K562 (cell line): ENCODE measurements around the gene CLEC4F. TPM values are rescaled to one million over a fixed set of nuclear protein-coding genes. Genes with fewer than 3 reads are reported as not detected.
A peak's percentile ranks its signal among the peaks of the same experiment; 100 is the strongest.
"Not testable (repeated sequence)": the region's sequence is repeated elsewhere in the genome, so short reads cannot be mapped to it uniquely, and the experiment has no call there.

Experiments
- ATAC-seq: fragments of 200-7000 bp; cut with Tn5 transposase; 3 replicates; pipeline ENCODE4 v1.9.1; 2020; ENCODE audit warnings: moderate library complexity
- BruUV-seq: library from RNA; stranded (reverse); fragments of 400-500 nt; replicated peaks from 2 replicates; lab custom pipeline; 2021; lab: Mats Ljungman, UMichigan
- CTCF ChIA-PET: fragments of 300-600 bp; formaldehyde crosslinking; extraction: SDS; loops from one replicate; lab custom pipeline; 2021; ENCODE audit warnings: low intra/inter-chr PET ratio; lab: Yijun Ruan, JAX
- POLR2A ChIA-PET: fragments of 300-600, 350-650 bp; sonication (Branson Sonifier 250); formaldehyde crosslinking; extraction: SDS; loops from one replicate; lab custom pipeline; 2021; ENCODE audit warnings: antibody characterized with exemption, inconsistent platforms; lab: Yijun Ruan, JAX
- DNase-seq, 4 experiments: peaks; one replicate each; pipeline versions ENCODE4 v3.0.0 to v3.0.0-alpha.2; 2011 to 2018; ENCODE audit warnings: low spot score in 3 of 4, mixed read lengths in 3 of 4; ENCODE audit errors: extremely low read depth in 1 of 4
- FAIRE-seq: peaks from 2 replicates; lab custom pipeline; 2011; peaks lifted over from hg19 to GRCh38; lab: Jason Lieb, UNC
- H2AFZ ChIP-seq: 2 replicates; pipeline ENCODE4 v1.6.0; 2011; ENCODE audit warnings: low read depth, low read length, control low read depth, inconsistent platforms
- H3K27ac ChIP-seq: fragments of 200-600 bp; 3 replicates; pipeline ENCODE4 v1.8.0; 2011; ENCODE audit warnings: low read depth, mild to moderate bottlenecking, control low read depth, inconsistent platforms, low read length, moderate library complexity, mixed read lengths; ENCODE audit errors: extremely low read depth
- H3K27me3 ChIP-seq, 2 experiments: fragments of 300-600 bp in 1 of 2; 2 replicates in 1 of 2; 3 replicates in 1 of 2; pipeline versions ENCODE4 v1.6.0 to v1.8.0; 2011; ENCODE audit warnings: inconsistent platforms in 2 of 2, low read length in 2 of 2, mild to moderate bottlenecking in 1 of 2, mixed read lengths in 1 of 2, moderate library complexity in 1 of 2; ENCODE audit not compliant: control insufficient read depth in 2 of 2, insufficient read depth in 2 of 2
- H3K36me3 ChIP-seq: fragments of 300-600 bp; 3 replicates; pipeline ENCODE4 v1.8.0; 2011; ENCODE audit warnings: mild to moderate bottlenecking, low read length, inconsistent platforms; ENCODE audit not compliant: control insufficient read depth, insufficient read depth
- H3K4me1 ChIP-seq, 2 experiments: fragments of 200-600 bp in 1 of 2; replicated peaks in 1 of 2; 2 replicates in 1 of 2; 3 replicates in 1 of 2; pipeline versions ENCODE4 v1.5.1 to v1.8.0; 2011; ENCODE audit warnings: inconsistent platforms in 2 of 2, low read length in 2 of 2, mild to moderate bottlenecking in 1 of 2, mixed read lengths in 1 of 2, moderate library complexity in 1 of 2; ENCODE audit not compliant: control insufficient read depth in 2 of 2, insufficient read depth in 2 of 2
- H3K4me2 ChIP-seq: 2 replicates; pipeline ENCODE4 v1.6.1; 2011; ENCODE audit warnings: low read length, control low read depth, inconsistent platforms, mixed read lengths; ENCODE audit not compliant: insufficient read depth
- H3K4me3 ChIP-seq: fragments of 200-600 bp; sonication (generic), shearing (Covaris generic); 2 replicates; pipeline ENCODE4 v1.5.1; 2016; ENCODE audit warnings: control low read depth, inconsistent platforms
- H3K79me2 ChIP-seq: fragments of 200-600 bp; 3 replicates; pipeline ENCODE4 v1.8.0; 2011; ENCODE audit warnings: low read length, inconsistent platforms; ENCODE audit not compliant: control insufficient read depth, insufficient read depth
- H3K9ac ChIP-seq, 2 experiments: 2 replicates each; pipeline versions ENCODE4 v1.6.0 to v1.6.1; 2011; ENCODE audit warnings: low read depth in 2 of 2, low read length in 2 of 2, control low read depth in 1 of 2, inconsistent platforms in 1 of 2, mild to moderate bottlenecking in 1 of 2, mixed read lengths in 1 of 2; ENCODE audit not compliant: insufficient read depth in 1 of 2
- H3K9me1 ChIP-seq: one replicate; pipeline ENCODE4 v1.6.0; 2011; ENCODE audit warnings: inconsistent platforms, mild to moderate bottlenecking, low read length, moderate library complexity; ENCODE audit not compliant: control insufficient read depth, insufficient read depth
- H3K9me3 ChIP-seq: replicated peaks from 2 replicates; pipeline ENCODE4 v1.5.1; 2011; ENCODE audit warnings: low read depth, low read length, inconsistent platforms; ENCODE audit not compliant: control insufficient read depth, insufficient read depth
- H4K20me1 ChIP-seq: replicated peaks from 2 replicates; pipeline ENCODE4 v1.6.1; 2011; ENCODE audit warnings: low read length, inconsistent platforms, mixed read lengths; ENCODE audit not compliant: control insufficient read depth, insufficient read depth
- ETV5 ChIP-seq: sonication (generic); formaldehyde crosslinking; IDR thresholded peaks from 2 replicates; pipeline ENCODE4 v1.4.0; 2020; ENCODE audit warnings: low read depth, mild to moderate bottlenecking, missing genetic modification reagents
- GABPA ChIP-seq: fragments of 200-800 bp; sonication (Bioruptor generic); conservative IDR thresholded peaks from 2 replicates; pipeline ENCODE4 v1.6.1; 2016; ENCODE audit warnings: low read depth, missing genetic modification characterization, missing compliant biosample characterization
- ZNF707 ChIP-seq: fragments of 250-450 bp; sonication (Bioruptor Pico); conservative IDR thresholded peaks from 2 replicates; pipeline ENCODE4 v1.8.0; 2022; ENCODE audit warnings: inconsistent platforms, mild to moderate bottlenecking, moderate library complexity
- WGBS: fragments of 100-300 bp; shearing (Covaris generic); methylation state at CpG from one replicate; pipeline ENCODE4 v1.1.6; 2016; ENCODE audit warnings: low coverage, mixed read lengths; ENCODE audit not compliant: insufficient coverage; ENCODE audit errors: missing lambda C conversion rate; 5-methylcytosine and 5-hydroxymethylcytosine counted together
- in situ Hi-C: fragments of 300-500 bp; cut with MboI; formaldehyde crosslinking; loops from 4 replicates; pipeline ENCODE4 v1.15.0; 2018; ENCODE audit warnings: inconsistent platforms, mixed read lengths
- intact Hi-C: fragments of 100-400 bp; cut with micrococcal nuclease; formaldehyde crosslinking; loops from 2 replicates; pipeline ENCODE4 v1.14.2; 2022
- polyA plus RNA-seq, 8 experiments: library from polyadenylated mRNA; depleted of rRNA in 4 of 8; stranded (reverse) in 5 of 8; unstranded in 3 of 8; fragments of >200 nt; fragmentation: Nextera tagmentation in 2 of 8; fragmentation: Illumina TruSeq in 1 of 8; extraction: Ambion mirVana in 2 of 8; extraction: Trizol in 1 of 8; gene quantifications; 2 replicates each; pipeline versions ENCODE4 v1.2.1 to v1.2.3, GENCODE V29; 2011 to 2014; ENCODE audit warnings: inconsistent platforms in 1 of 8, missing spikeins in 1 of 8
- total RNA-seq, 7 experiments: library from RNA; depleted of rRNA in 6 of 7; stranded (reverse); fragments of >200 nt in 6 of 7; fragmentation: Illumina TruSeq in 2 of 7; extraction: Trizol in 2 of 7; gene quantifications; 2 replicates each; pipeline versions ENCODE4 v1.2.1 to v1.2.3, GENCODE V29; 2011 to 2021; ENCODE audit warnings: low replicate concordance in 1 of 7
- TF ChIP-seq, protein P1 (sequence below): IDR thresholded peaks from 2 replicates; pipeline ENCODE4 v1.6.1; 2011; ENCODE audit warnings: borderline replicate concordance, low read depth, mild to moderate bottlenecking, moderate library complexity, low read length; ENCODE audit not compliant: insufficient read depth, poor library complexity, severe bottlenecking

Gene CLEC4F
- total and polyA plus RNA-seq, 9 of the 15 experiments (the other 6 are each of a cell fraction or from before 2014, with no cell fraction given), result not detected

DNA sequence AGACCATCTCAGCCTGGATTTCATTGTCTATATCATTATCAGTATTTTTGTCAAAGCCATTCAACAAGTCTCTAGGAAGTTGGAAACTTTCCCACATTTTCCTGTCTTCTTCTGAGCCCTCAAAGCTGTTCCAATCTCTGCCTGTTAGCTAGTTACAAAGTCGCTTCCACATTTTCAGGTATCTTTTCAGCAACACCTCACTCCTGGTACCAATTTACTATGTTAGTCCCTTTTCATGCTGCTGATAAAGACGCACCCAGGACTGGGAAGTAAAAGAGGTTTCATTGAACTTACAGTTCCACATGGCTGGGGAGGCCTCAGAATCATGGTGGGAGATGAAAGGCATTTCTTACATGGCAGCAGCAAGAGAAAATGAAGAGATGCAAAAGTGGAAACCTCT is 20.7 kb downstream of the CLEC4F start:
- BruUV-seq, result no TSS peak
- no peak for DNase-seq
- no peak overlapping the region for H3K4me3 ChIP-seq
- no peaks in the 10 kb centered on the region for H3K9me1 ChIP-seq
- peaks cover 13 to 19% of the 10 kb centered on the region in 2 experiments; a peak in 4 of 5 replicates for H3K27me3 ChIP-seq
- POLR2A ChIA-PET, result no interaction called here
- TF ChIP-seq ZNF707 (CRISPR knock-in tag) (peak; percentile 90), GABPA (tag) (no peak), ETV5 (CRISPR knock-in tag) (no peak)
- TF ChIP-seq, protein P1, sequence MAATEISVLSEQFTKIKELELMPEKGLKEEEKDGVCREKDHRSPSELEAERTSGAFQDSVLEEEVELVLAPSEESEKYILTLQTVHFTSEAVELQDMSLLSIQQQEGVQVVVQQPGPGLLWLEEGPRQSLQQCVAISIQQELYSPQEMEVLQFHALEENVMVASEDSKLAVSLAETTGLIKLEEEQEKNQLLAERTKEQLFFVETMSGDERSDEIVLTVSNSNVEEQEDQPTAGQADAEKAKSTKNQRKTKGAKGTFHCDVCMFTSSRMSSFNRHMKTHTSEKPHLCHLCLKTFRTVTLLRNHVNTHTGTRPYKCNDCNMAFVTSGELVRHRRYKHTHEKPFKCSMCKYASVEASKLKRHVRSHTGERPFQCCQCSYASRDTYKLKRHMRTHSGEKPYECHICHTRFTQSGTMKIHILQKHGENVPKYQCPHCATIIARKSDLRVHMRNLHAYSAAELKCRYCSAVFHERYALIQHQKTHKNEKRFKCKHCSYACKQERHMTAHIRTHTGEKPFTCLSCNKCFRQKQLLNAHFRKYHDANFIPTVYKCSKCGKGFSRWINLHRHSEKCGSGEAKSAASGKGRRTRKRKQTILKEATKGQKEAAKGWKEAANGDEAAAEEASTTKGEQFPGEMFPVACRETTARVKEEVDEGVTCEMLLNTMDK, result no peak
- peaks cover 2 to 6% of the 10 kb centered on the region in 2 experiments; a peak in 2 of 5 replicates for H3K4me1 ChIP-seq
- no peak overlapping the region for H3K27ac ChIP-seq
- no peak overlapping the region for H3K4me2 ChIP-seq
- intact Hi-C loops (no loop called here), in situ Hi-C loops (loop anchor here (25.0 kb wide), 1 partner anchor 487 kb away; the partner anchor contains the start of gene FAM136A)
- 4% methylated on average over 2 of the region's 2 CpGs for WGBS
- ATAC-seq, result no peak
- no peaks in the 10 kb centered on the region for H3K79me2 ChIP-seq
- H4K20me1 ChIP-seq, result no peaks in the 10 kb centered on the region
- H3K9me3 ChIP-seq, result no peaks in the 10 kb centered on the region
- no peak overlapping the region for H2AFZ ChIP-seq
- no peaks in the 10 kb centered on the region for H3K36me3 ChIP-seq
- no peak for FAIRE-seq
- H3K9ac ChIP-seq, result no peak overlapping the region
- CTCF ChIA-PET, result no interaction called here

DNA sequence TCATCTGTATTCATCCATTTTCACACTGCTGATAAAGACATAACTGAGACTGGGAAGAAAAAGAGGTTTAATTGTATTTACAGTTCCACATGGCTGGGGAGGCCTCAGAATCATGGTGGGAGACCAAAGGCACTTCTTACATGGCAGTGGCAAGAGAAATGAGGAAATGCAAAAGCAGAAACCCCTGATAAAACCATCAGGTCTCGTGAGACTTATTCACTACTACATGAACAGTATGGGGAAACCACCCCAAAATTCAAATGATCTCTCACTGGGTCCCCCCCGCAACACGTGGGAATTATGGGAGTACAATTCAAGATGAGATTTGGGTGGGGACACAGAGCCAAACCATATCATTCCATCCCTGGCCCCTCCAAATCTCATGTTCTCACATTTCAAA is 22.4 kb downstream of the CLEC4F start:
- H3K4me2 ChIP-seq, H3K27ac ChIP-seq, ATAC-seq, CTCF ChIA-PET, H3K79me2 ChIP-seq, DNase-seq, BruUV-seq, H3K9ac ChIP-seq, H3K4me1 ChIP-seq, H4K20me1 ChIP-seq, H3K9me1 ChIP-seq, H3K4me3 ChIP-seq, H3K9me3 ChIP-seq, H2AFZ ChIP-seq, intact Hi-C loops, H3K36me3 ChIP-seq, FAIRE-seq: not testable (repeated sequence)
- WGBS, result 6% methylated on average over 3 of the region's 3 CpGs
- in situ Hi-C loops, result loop anchor here (25.0 kb wide), 1 partner anchor 486 kb away; the partner anchor contains the start of gene FAM136A
- POLR2A ChIA-PET, result interaction anchor here (0.8 kb wide), 1 partner anchor 32 kb away, joined by 4 read pairs; no protein-coding TSS in a partner anchor
- H3K27me3 ChIP-seq, result peaks cover 16 to 25% of the 10 kb centered on the region in 2 experiments; a peak in 4 of 5 replicates
